CD4-positive, alpha-beta T cell (primary cell): ENCODE data around the gene PPM1H. TPM values are rescaled to one million over a fixed set of nuclear protein-coding genes. Genes with fewer than 3 reads are reported as not detected.

Source experiments
- ATAC-seq: fragments of 200-7000 bp; cut with Tn5 transposase; one replicate; pipeline ENCODE4 v1.10.0; 2022; ENCODE audit warnings: mild to moderate bottlenecking; ENCODE audit not compliant: poor library complexity
- CTCF ChIA-PET: fragments of 350-600 bp; sonication (Branson Sonifier 250); formaldehyde crosslinking; loops from one replicate; lab custom pipeline; 2021; ENCODE audit warnings: antibody characterized with exemption, inconsistent platforms; lab: Charles Lee
- POLR2A ChIA-PET: fragments of 350-600 bp; sonication (Branson Sonifier 250); formaldehyde crosslinking; loops from one replicate; lab custom pipeline; 2021; ENCODE audit warnings: antibody characterized with exemption, inconsistent platforms; lab: Charles Lee
- DNase-seq, 14 experiments: peaks; one replicate each; pipeline ENCODE4 v3.0.0-alpha.2; 2013 to 2020; ENCODE audit warnings: mixed read lengths in 2 of 14
- H3K27ac ChIP-seq, 2 donors: one replicate each; pipeline versions ENCODE4 v1.5.1 to v1.7.0; 2013; ENCODE audit warnings: low read length in 2 of 2, low read depth in 1 of 2, mild to moderate bottlenecking in 1 of 2
- H3K27me3 ChIP-seq, 2 experiments: 1 replicate in 1 of 2; 2 replicates in 1 of 2; pipeline versions ENCODE4 v1.6.1 to v1.7.0; 2013; ENCODE audit warnings: low read length in 2 of 2, control low read depth in 1 of 2, mild to moderate bottlenecking in 1 of 2, moderate library complexity in 1 of 2; ENCODE audit not compliant: insufficient read depth in 2 of 2, control insufficient read depth in 1 of 2
- H3K36me3 ChIP-seq: one replicate; pipeline ENCODE4 v1.6.1; 2013; ENCODE audit warnings: low read length, control low read depth; ENCODE audit not compliant: insufficient read depth
- H3K4me1 ChIP-seq: one replicate; pipeline ENCODE4 v1.6.1; 2013; ENCODE audit warnings: low read length, control low read depth; ENCODE audit not compliant: insufficient read depth
- H3K4me3 ChIP-seq: one replicate; pipeline ENCODE4 v1.5.1; 2013; ENCODE audit warnings: mild to moderate bottlenecking, low read length, moderate library complexity
- H3K9me3 ChIP-seq, 2 experiments: 1 replicate in 1 of 2; 2 replicates in 1 of 2; pipeline versions ENCODE4 v1.6.1 to v1.7.0; 2013; ENCODE audit warnings: low read length in 2 of 2, mild to moderate bottlenecking in 2 of 2, control low read depth in 1 of 2, moderate library complexity in 1 of 2; ENCODE audit not compliant: control insufficient read depth in 1 of 2, insufficient read depth in 1 of 2
- H3K27ac Mint-ChIP-seq: one replicate; pipeline ENCODE4 v1.8.0; 2020; ENCODE audit warnings: mixed read lengths
- H3K27me3 Mint-ChIP-seq: one replicate; pipeline ENCODE4 v1.8.0; 2021; ENCODE audit warnings: mixed read lengths
- H3K36me3 Mint-ChIP-seq: one replicate; pipeline ENCODE4 v1.8.0; 2021; ENCODE audit warnings: low read depth, mixed read lengths
- H3K4me1 Mint-ChIP-seq: one replicate; pipeline ENCODE4 v1.8.0; 2021; ENCODE audit warnings: low read depth, mixed read lengths
- H3K4me3 Mint-ChIP-seq: one replicate; pipeline ENCODE4 v1.8.0; 2020; ENCODE audit warnings: mild to moderate bottlenecking, mixed read lengths
- H3K9me3 Mint-ChIP-seq: one replicate; pipeline ENCODE4 v1.8.0; 2020; ENCODE audit warnings: mixed read lengths
- CTCF ChIP-seq: fragments of 200-600 bp; IDR thresholded peaks from one replicate; pipeline ENCODE4 v1.8.0; 2022; ENCODE audit warnings: antibody characterized with exemption, mild to moderate bottlenecking
- intact Hi-C, 2 experiments: fragments of 100-400 bp; cut with DNase I in 1 of 2; cut with micrococcal nuclease in 1 of 2; formaldehyde crosslinking; loops; one replicate each; pipeline versions ENCODE4 v1.15.1 to v1.9.0; 2023 to 2025; cut with DNase I, micrococcal nuclease
- total RNA-seq, 174 experiments: library from RNA in 2 of 174; stranded (reverse) in 2 of 174; gene quantifications; one replicate each; pipeline ENCODE4 v1.2.3 and lab custom pipeline; 2021 to 2026

Gene PPM1H
- total RNA-seq, 2 experiments from 2014 or later = not detected

DNA sequence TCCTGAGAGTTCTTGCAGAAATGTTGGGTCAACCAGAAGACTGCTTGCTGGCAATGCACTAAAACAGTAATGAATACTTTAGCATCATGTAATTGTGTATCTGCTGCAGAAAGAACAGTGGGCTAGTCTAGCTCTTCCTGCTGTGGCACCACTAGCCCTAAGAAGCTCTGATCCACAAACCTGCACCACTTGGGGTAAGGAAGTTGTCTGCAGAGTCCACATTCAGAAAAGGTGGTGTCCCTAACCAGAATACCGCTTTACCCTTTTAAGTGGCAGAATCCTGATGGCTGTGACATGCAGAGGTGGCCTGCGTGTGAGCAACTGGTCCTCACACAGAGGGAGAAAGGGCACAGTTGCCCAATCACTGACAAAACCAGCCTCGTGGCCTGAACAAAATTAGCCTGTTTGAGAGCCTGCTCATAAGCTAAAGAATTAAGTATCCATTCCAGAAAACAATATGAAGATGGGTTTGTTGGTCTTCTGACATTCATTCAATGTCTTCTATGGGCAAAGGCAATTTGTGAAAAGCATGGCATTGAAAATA, 165.8 kb downstream of the PPM1H start:
- no peaks in the 10 kb centered on the region for H3K36me3 Mint-ChIP-seq
- no peaks in the 10 kb centered on the region for H3K4me1 Mint-ChIP-seq
- POLR2A ChIA-PET = interaction anchor here (0.6 kb wide), 1 partner anchor 201 kb away, joined by 3 read pairs; no protein-coding TSS in a partner anchor
- TF ChIP-seq CTCF = no peak
- intact Hi-C loops = no loop called here
- H3K4me3 Mint-ChIP-seq = no peak overlapping the region
- H3K27me3 Mint-ChIP-seq = no peaks in the 10 kb centered on the region
- ATAC-seq = no peak
- no peaks in the 10 kb centered on the region for H3K9me3 Mint-ChIP-seq
- H3K27ac Mint-ChIP-seq = no peak overlapping the region
- no peak overlapping the region for H3K27ac ChIP-seq
- no peaks in the 10 kb centered on the region for H3K4me1 ChIP-seq
- H3K9me3 ChIP-seq = no peaks in the 10 kb centered on the region
- H3K36me3 ChIP-seq = no peaks in the 10 kb centered on the region
- DNase-seq = no peak
- no peaks in the 10 kb centered on the region for H3K27me3 ChIP-seq
- no peak overlapping the region for H3K4me3 ChIP-seq
- CTCF ChIA-PET = no interaction called here

- Histone ChIP-seq H3K36me3 (no peaks in the 10 kb centered on the region), H3K4me3 (no peak overlapping the region), H3K27me3 (no peaks in the 10 kb centered on the region), H3K4me1 (no peaks in the 10 kb centered on the region), H3K27ac (no peak overlapping the region), H3K9me3 (no peaks in the 10 kb centered on the region)
- no peak for TF ChIP-seq CTCF
- Mint-ChIP-seq H3K9me3 (no peaks in the 10 kb centered on the region), H3K27me3 (no peaks in the 10 kb centered on the region), H3K4me1 (no peaks in the 10 kb centered on the region), H3K36me3 (no peaks in the 10 kb centered on the region), H3K4me3 (no peak overlapping the region), H3K27ac (no peak overlapping the region)
- ChIA-PET CTCF (no interaction called here), POLR2A (no interaction called here)
- ATAC-seq = no peak
- DNase-seq = no peak
- intact Hi-C loops = no loop called here
Observed at GRCh38 chr12:62767946-62768345, 167.0 kb downstream of the PPM1H start.

DNA sequence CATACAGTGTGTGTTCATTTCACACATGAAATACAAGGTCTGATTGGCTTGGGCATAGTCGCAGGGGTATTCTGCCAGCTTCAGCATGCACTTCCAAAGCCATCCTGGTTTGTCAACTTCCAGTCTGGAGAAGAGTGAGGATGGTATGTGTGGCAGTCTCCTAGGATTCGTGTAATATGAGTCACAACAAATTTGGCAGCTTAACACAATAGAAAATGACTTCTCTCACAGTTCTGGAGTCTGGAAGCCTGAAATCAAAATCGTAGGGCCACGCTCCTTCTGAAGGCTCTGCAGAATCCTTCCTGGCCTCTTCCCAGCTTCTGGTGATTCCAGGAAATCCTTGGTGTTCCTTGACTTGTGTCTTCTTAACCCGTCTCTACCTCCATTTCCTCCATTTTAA, 167.5 kb downstream of the PPM1H start:
- H3K4me3 Mint-ChIP-seq = no peak overlapping the region
- H3K9me3 ChIP-seq = no peaks in the 10 kb centered on the region
- no peaks in the 10 kb centered on the region for H3K4me1 ChIP-seq
- H3K9me3 Mint-ChIP-seq = no peaks in the 10 kb centered on the region
- no peaks in the 10 kb centered on the region for H3K4me1 Mint-ChIP-seq
- H3K27me3 Mint-ChIP-seq = no peaks in the 10 kb centered on the region
- DNase-seq (no peak), ATAC-seq (no peak)
- no peak overlapping the region for H3K27ac Mint-ChIP-seq
- H3K27me3 ChIP-seq = no peaks in the 10 kb centered on the region
- H3K36me3 ChIP-seq = no peaks in the 10 kb centered on the region
- no peaks in the 10 kb centered on the region for H3K36me3 Mint-ChIP-seq
- intact Hi-C loops = no loop called here
- H3K27ac ChIP-seq = no peak overlapping the region
- H3K4me3 ChIP-seq = no peak overlapping the region
- no peak for TF ChIP-seq CTCF
- ChIA-PET CTCF (no interaction called here), POLR2A (no interaction called here)
